GM19463 (cell line): ENCODE measurements around the gene GGCX.

Experiments
- ATAC-seq: cut with Tn5 transposase; IDR thresholded peaks from one replicate; pipeline ENCODE4 v1.9.1; 2021; ENCODE audit warnings: mild to moderate bottlenecking, moderate library complexity; ENCODE audit not compliant: unreplicated experiment

The GGCX gene

DNA sequence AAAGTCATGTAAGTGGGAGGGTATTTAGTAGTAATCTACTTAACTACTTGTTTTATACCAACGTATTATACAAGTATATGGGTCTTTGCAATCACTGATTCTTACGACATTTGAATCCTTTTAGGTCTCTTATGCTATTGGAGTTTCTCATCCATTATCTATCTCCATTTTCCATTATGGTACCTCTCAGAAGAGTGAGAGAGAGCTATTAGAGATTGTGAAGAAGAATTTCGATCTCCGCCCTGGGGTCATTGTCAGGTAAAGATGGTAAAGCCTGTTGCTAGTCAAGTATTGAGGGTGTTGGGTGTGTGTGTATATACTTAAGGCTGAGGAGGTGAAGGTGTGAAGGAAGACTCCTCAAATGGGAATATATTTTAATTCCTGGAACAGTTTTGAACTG, 18.5 kb downstream of the GGCX start:
- no peak for ATAC-seq

DNA sequence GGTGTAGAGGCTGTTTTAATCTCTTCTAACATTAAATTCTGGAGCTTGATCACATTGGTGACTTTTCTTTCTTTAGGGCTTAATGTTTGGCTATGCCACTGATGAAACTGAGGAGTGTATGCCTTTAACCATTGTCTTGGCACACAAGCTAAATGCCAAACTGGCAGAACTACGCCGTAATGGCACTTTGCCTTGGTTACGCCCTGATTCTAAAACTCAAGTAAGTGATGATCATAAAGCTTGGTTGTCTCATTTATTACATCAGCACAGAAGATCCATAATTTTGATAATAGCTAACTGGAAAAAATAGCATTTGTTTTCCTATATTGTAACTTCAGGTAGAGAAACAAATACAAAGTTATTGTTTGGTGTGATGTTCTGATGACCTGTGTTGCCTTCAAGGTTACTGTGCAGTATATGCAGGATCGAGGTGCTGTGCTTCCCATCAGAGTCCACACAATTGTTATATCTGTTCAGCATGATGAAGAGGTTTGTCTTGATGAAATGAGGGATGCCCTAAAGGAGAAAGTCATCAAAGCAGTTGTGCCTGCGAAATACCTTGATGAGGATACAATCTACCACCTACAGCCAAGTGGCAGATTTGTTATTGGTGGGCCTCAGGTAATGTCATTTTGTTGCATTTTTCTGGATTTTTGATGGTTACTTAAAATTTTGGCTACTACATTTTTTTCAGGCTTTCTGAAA, 19.4 kb downstream of the GGCX start:
- no peak for ATAC-seq

DNA sequence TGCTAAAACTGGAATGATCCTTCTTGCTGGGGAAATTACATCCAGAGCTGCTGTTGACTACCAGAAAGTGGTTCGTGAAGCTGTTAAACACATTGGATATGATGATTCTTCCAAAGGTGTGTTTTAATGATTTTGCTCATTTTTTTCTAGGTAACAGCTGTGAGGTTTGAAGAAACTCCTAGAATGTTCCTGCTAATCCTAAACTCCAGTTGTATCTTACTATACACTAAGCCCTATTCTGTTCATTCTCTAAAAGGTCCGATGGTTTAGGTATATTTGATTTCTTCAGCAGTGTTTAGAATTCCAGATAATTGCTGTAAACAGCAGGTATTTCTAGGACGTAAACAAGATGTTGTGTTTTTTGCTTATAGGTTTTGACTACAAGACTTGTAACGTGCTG, 20.0 kb downstream of the GGCX start:
- ATAC-seq, result no peak

DNA sequence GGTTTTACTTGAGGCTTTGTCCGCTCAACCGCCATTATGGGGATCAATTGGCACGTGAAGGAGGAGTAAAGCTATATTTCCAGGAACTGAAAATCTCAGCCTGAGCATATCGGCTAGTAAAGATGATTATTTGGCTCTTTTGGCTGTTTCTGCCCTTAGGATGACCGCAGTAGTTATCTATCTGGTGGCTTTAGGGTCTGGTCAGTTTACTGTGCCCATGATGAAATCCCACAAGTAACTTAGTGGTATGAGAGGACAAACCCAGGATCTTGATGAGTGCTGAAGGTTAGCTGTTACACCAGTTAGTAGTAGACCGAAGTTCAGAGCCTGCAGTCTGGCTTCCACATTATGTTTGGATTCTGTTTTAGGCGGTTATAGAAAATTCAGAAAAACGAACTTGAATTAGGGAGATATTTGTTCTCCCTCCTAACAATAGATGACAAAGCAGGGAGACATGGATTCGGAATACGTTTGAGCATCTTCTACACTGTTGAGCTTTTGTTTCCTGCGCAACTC, 21.1 kb downstream of the GGCX start:
- no peak for ATAC-seq

DNA sequence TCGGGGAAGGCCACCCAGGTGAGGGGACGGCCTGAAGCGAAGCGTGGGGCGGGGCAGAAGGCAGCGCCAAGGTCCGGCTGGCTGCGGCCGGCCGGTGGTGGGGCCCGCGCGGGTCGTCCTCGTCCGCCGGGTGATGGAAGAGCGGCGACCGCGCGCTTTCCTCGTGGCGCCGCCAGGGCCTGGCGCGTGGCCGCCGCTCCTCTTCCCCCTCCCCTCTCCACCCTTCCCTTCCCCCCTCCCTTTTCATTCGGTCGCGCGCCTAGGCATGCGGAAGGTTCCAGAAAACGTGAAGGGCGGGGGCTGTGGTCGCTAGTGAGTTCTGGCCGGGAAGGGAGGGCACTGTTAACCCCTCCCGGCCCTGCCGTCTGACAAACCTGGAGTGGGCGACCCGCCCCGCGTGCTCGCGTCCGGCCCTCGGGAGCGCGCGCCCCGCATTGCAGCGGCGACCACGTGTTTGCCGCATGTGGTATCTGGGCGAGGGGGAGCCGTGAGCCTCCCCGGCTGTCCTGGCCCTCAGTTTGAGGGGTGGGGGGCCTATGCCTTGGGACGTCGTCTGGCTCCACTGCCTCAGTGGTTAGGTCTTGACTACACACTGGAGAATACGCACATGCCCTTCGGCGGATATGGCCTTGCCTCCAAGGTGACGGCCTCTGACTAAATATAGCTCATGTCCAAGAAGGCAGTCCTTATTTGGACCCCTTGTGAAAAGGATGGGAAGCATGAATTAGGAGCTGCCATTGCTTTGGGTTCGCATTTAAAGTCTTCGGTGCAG, 21.7 kb downstream of the GGCX start:
- ATAC-seq, result peak; percentile 26

DNA sequence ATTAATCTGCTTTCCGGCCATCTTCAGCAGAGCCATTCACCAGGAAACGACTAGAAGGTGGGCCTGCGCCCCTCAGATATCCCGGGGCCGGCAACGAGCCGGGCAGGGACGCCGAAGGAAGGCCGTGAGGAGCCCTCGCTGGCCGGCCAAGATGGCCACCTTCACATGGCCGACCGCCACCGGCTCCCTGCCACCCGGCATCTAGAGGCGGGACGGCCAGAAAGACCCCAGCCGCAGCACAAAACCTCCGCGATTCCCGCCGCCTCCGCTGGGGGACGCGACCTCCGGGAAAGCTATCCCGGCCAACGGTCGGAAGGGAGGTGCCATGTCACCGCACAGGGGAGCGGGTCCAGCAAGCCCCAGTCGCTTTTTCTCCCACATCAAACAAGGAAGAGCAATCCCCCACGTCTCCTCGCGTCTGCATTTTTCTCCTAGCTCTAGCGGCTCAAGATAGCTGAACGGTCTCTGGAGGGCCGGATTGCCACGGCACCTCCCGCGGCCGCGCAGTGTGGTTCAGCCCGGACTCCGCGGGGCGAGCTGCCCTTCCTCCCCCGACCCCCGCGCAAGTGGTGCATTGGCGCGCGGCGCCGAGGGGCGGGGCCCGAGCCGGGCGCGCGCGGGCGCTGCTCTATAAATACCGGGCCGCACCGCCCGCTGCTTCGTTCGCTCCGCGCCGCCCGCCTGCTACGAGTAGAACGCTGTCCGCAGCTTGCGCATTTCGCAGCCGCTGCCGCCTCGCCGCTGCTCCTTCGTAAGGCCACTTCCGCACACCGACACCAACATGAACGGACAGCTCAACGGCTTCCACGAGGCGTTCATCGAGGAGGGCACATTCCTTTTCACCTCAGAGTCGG, 22.6 kb downstream of the GGCX start, which contains the start of gene MAT2A:
MAT2A (plus strand) TSS at position 662 of the 854 bp plus-strand sequence; CDS start at position 782, 120 bp downstream.
- peak; percentile 73 for ATAC-seq

DNA sequence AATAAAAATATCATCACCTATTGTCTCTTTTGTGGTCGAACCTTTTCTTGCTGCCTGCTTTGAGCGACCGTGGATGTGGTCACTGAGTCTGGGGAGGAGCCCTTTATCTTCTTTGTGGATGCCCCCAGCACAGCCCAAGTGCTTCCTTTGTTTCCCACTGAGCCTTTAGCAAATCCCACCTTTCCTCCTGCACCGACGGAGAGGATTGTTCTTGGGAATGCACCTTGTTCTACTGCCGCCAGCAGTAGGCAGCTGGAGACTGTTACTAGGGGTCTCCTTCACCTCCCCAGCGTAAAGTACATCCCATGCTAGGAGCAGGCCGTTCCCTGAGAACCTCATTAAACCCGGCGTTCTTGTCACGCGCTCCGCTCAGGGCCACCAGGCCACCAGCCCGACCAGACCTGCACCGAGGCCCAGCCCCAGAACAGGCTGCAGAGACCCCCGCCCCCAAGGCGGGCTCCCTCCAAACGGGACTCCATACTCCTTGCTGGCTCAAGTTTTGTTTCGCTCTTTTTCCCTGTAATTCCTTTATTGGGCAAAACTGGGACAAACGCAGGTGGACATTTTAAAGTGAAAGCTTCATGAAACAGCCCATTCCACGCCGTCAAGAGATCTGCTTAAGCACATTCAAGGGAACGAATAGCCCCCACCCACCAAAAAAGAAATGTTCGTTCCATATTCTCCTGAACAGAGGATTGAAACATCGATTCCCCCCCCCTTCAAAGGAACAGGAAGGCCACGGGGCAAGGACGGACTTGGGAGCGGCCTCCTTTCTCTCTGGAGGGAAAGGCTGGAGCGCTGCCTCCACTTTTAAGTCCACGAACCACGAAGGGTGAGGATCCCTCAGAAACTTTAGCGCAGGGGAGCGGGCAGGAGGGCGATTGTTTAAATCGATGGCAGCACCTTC, 23.4 kb downstream of the GGCX start:
- ATAC-seq, result no peak

DNA sequence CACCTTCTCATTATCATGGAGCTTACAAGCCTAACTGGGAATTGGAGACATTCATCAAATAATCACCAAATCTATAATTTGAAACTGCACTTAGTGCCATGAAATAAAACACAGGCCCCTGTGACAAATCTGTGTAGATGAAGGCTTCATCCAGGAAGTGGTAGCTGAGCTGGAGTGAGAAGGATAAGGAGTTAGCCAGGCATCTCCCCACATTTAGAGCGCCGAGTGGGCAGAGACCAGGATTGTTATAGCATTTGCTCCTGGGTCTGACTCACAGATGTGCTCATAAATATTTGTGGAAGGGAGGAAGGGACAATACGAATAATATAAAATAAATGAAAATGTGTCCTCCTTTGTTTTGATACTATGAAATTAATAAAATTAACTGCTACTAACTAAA, 24.8 kb downstream of the GGCX start:
- ATAC-seq, result no peak

DNA sequence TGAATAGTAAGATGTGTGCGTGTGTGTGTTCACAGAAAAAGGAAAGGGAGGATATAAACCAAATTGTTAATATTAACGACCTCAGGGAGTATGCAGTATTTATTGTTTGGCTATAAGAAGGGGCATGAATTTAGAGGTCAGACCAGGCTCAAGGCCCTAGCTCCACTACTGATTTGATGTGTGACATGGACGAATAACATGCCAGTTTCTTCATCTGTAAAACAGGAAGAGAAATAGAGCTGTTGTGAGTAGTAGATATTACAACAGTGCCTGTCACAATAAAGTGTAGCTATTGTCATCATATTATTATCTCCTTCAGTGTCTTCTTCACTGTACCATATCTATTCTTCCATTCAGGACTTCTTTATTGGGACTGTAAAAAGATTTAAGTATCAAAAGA, 26.4 kb downstream of the GGCX start:
- no peak for ATAC-seq

DNA sequence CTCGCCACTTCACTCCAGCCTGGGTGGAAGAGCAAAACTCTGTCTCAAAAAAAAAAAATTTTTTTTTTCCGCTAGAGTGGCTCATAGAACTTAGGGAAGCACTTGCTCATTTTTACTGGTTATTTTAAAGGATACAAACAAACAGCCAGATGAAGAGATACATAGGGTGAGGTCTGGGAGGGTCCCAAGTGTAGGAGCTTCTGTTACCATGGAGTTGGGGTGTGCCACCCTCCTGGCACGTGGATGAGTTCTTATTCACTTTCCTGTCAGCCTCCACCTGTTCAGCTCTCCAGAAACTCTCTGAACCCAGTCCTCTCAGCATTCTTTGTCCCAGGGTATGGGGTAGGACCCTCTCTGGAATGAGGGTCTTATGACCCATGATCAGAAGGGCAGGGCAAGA, 27.2 kb downstream of the GGCX start:
- no peak for ATAC-seq

DNA sequence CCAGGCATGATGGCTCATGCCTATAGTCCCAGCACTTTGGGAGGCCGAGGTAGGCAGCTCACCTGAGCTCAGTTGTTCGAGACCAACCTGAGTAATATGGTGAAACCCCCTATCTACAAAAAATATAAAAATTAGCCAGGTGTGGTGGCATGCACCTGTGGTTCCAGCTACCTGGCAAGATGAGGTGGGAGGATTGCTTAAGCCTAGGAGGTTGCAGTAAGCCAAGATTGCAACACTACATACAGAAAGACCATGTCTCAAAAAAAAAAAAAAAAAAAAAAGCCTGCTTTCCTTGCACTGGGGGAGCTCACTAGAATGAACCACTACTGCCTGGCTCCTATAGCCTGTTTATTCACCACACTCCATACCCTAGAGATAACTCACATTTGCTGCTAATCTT, 29.7 kb downstream of the GGCX start:
- no peak for ATAC-seq

DNA sequence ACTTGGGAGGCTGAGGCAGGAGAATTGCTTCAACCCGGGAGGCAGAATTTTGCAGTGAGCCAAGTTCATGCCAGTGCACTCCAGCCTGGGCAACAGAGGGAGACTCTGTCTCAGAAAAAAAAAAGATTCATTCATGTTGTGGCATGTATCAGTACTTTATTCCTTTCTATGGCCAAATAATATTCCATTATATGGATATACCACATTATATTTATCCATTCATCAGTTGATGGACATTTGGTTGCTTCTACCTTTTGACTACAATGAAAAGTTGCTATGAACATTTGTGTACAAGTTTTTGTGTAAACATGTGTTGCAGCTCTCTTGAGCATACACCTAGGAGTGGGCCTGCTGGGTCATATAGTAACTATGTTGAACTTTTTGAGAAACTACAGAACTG, 31.5 kb downstream of the GGCX start:
- ATAC-seq, result no peak

DNA sequence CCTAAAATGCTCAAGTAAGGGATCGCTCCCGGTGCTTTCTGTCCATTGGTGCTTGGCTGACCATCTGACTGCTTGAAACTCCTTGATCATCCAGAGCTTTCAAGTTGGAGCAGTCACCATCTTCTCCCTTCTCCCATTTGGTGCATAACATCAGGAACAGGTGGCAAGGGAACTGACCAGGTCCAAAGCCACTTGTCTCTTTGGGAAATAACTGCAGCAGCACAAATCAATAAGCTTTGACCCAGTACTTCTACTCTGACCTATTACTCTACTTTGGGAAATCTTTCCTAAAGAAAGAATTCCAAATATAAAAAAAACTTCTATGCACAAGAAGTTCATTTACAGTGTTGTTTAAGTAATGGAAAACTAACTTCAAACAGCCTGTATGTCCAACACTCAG, 32.9 kb downstream of the GGCX start:
- no peak for ATAC-seq

DNA sequence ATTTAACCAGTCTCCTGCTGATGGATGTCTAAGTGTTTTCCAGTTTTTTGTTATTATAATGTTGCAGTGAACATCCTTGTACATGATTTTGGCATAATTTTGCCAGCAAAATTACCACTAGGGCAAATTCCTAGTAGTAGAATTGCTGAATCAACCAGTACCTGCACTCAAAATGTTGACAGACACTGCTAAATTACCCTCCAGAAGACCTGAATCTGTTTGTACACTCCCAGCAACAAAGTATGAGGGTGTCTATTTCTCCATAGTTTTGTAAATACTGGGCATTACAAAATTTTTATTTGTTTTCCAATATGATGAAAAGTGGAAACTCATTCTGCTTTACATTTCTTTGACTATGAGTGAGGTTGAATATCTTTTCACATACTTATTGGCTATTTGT, 33.5 kb downstream of the GGCX start:
- ATAC-seq, result no peak

DNA sequence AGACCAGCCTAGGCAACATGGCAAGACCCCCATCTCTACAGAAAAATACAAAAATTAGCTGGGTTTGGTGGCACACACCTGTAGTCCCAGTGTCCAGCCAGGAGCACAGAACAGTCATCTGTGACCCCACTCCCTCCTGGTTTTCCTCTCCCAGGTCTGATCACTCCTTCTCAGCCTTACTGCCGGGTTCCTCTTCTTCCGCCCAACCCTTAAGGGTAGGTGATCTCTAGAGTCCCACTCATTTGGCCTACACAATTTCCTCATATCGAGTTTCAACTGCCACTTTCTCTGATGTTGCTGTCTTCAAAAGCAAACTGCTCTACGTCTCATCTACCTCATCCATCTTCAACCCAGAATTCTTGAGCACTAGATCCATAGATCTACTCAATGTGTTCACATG, 35.7 kb downstream of the GGCX start:
- ATAC-seq, result no peak

DNA sequence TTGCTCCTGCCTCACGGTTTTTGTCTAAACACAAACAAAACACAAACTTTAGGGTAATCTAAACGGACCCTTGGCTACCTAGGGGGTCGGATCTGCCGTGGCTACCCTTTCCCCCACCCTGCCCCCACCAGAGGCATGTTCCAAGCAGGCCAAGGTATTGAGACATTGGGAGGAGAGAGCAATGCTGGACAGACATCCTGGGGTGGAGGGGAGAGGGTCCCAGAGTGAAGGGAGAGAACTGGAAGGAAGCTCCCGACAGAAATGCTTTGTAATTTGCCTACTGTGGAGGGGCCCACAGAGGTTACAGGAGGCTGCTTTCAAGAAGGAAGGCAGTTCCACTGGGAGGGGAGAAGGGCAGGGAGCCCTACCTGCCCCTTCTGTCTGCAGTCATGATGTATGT, 36.3 kb downstream of the GGCX start:
- ATAC-seq, result no peak

DNA sequence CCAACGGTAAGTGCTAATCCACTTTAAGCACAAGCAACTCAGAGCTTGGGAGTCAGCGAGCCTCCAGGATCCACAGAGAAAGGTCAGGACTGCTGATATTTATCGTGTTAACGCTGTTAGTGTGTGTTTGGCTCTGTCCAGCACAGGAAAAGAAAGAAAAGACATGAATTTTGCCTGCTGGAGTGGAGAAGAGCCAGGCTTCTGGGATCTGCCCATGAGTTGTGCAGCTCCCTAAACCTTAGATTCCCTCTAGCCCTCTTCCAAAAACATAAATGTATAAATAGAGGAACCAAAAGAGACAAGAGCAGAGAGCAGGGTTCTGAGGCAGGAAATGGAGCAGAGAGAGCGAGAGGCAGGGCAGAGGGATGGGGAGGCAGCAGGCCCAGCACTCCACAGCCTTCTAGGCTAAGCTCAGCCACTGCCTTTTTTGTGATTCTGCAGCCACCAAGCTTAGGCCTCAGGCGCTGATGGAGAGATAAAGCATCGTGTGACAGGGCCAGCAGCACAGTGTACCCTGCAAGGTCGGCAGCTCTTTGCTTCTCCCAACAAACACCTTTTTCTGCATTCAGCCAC, 36.9 kb downstream of the GGCX start:
- no peak for ATAC-seq

DNA sequence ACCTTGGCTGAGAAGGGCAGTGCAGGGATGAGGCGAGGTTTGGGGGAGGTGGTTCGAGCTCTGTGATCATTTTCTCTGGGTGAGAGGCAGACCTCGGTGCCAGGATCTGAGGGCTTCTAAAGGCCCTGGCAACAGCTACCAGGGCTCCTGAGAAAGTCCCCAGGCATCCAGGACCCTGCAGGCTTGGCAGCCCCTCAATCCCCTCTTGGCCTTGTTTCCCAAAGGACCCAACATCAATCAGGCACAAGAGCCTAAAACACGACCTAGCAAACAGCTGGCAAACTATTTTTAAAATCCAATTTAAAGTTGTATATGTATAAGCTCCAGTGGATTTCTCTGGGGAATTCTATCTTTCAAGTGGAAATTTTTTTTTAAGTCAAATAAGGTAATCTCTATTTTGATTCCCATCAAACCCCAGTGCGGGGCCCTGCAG, 37.4 kb downstream of the GGCX start:
- no peak for ATAC-seq

DNA sequence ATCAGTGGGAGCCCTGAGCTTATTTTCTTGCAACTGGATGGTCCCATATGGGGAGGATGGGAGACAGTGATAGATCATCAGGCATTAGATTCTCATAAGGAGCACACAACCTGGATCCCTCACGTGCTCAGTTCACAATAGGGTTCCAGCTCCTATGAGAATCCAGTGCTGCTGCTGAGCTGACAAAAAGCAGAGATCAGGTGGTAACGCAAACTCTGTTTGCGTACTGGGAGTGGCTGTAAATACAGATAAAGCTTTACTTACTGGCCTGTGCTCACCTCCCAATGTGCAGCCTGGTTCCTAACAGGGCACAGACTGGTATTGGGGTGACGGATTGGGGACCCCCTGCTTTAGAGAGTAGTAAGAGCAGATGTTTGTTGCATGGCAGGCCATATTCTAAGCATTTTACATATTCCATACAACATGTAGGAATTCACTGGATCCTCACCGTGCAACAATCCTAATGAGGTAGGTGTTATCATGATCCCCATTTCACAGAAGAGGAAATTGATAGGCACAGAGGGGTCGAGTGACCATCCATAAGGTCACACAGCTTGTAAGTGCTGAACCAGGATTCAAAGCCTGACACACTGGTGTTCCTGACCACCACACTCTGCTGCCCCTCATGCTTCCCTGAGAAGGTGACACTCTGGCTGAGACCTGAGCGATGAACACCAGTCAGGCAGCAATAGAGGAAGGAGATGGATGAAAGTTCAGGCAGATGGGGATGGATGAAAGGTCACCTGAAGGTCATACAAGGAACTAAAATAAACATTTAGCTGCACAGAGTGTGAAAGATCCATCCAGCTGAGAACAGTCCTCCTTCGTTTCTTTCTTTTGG, 38.0 kb downstream of the GGCX start:
- ATAC-seq, result no peak
